Measurements from ENCODE around the gene SYT10. TPM values are rescaled to one million over a fixed set of nuclear protein-coding genes. Genes with fewer than 3 reads are reported as not detected.

SYT10 gene
- total and polyA plus RNA-seq, 2 donors (not counting 1 experiment from before 2014, with no cell fraction given) = not detected

DNA sequence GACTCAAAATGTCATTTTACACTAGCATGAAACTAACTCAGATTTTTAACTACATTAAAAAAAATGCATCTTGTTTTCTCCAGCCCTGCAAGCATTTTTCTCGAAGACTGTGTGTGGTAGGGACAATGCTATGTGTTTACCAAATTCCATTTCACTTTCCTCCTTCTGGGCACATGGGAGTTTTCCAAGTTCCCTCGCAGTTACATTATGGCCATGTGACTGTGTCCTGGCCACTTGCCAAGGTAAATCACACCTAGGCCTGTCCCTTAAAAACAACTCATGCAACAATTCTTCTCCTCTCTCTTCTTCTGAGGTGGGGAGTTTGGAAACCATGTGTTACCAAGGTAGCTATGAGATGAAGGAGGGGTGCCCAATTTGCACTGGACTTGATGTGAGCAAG is 108.7 kb downstream of the SYT10 start:
- no peaks in the 10 kb centered on the region for H3K27me3 ChIP-seq (ENCODE audit: control insufficient read depth, insufficient read depth, low read length)
- H3K4me1 ChIP-seq (ENCODE audit: control insufficient read depth, extremely low read depth, insufficient read depth, low read length) = no peaks in the 10 kb centered on the region
- H3K27ac ChIP-seq (ENCODE audit: insufficient read depth, low read length) = no peak overlapping the region
- DNase-seq (ENCODE audit: low read depth in 2 of 2) = no peak
- H3K36me3 ChIP-seq (ENCODE audit: control insufficient read depth, insufficient read depth, low read length) = no peaks in the 10 kb centered on the region
- no peak overlapping the region for H3K4me3 ChIP-seq (replicated peaks in 1 of 4; ENCODE audit: control extremely low read depth in 1 of 4, insufficient read depth in 1 of 4, low read depth in 3 of 4, low read length in 4 of 4)
- H3K9ac ChIP-seq (ENCODE audit: insufficient read depth, low read length) = no peak overlapping the region
- no peak overlapping the region for H2AFZ ChIP-seq (ENCODE audit: low read length)
- H3K79me2 ChIP-seq (ENCODE audit: control insufficient read depth, insufficient read depth, low read length) = no peaks in the 10 kb centered on the region
- no peaks in the 10 kb centered on the region for H4K20me1 ChIP-seq (ENCODE audit: control insufficient read depth, extremely low read depth, insufficient read depth, low read length)
- no peak for TF ChIP-seq EZH2 (IDR thresholded peaks at IDR 0.05; ENCODE audit: low read length, missing control alignments)
- TF ChIP-seq, protein P1, sequence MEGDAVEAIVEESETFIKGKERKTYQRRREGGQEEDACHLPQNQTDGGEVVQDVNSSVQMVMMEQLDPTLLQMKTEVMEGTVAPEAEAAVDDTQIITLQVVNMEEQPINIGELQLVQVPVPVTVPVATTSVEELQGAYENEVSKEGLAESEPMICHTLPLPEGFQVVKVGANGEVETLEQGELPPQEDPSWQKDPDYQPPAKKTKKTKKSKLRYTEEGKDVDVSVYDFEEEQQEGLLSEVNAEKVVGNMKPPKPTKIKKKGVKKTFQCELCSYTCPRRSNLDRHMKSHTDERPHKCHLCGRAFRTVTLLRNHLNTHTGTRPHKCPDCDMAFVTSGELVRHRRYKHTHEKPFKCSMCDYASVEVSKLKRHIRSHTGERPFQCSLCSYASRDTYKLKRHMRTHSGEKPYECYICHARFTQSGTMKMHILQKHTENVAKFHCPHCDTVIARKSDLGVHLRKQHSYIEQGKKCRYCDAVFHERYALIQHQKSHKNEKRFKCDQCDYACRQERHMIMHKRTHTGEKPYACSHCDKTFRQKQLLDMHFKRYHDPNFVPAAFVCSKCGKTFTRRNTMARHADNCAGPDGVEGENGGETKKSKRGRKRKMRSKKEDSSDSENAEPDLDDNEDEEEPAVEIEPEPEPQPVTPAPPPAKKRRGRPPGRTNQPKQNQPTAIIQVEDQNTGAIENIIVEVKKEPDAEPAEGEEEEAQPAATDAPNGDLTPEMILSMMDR (conservative IDR thresholded peaks at IDR 0.05 in 1 of 2, IDR thresholded peaks at IDR 0.05 in 1 of 2; ENCODE audit: low read depth in 1 of 2, low read length in 2 of 2) = no peak
- H3K4me2 ChIP-seq (ENCODE audit: extremely low read depth, insufficient read depth, low read length) = no peak overlapping the region
- no peaks in the 10 kb centered on the region for H3K9me3 ChIP-seq (ENCODE audit: control insufficient read depth, insufficient read depth, low read depth, low read length)
